ENCODE results near the gene JAG1.

JAG1 gene

GRCh38 chr20:10668677-10669368 lies 5.0 kb downstream of the JAG1 start:
- no peak for DNase-seq

- no peak for DNase-seq
These were observed 6.1 kb downstream of the JAG1 start for GRCh38 chr20:10667560-10668167.

GRCh38 chr20:10667077-10667401 lies 6.8 kb downstream of the JAG1 start:
- DNase-seq: peak in 22 of 56 donors; percentile 13 to 59 (median 26)

- DNase-seq: no peak
These were observed 7.3 kb downstream of the JAG1 start for GRCh38 chr20:10666221-10667076.

- no peak for DNase-seq
These were observed 8.0 kb downstream of the JAG1 start for GRCh38 chr20:10665791-10666190.

GRCh38 chr20:10665027-10665561 lies 8.7 kb downstream of the JAG1 start:
- no peak for DNase-seq

GRCh38 chr20:10663756-10664155 lies 10.0 kb downstream of the JAG1 start:
- no peak for DNase-seq

GRCh38 chr20:10662661-10663458 lies 10.9 kb downstream of the JAG1 start:
- peak in 1 of 56 donors; percentile 19 for DNase-seq

GRCh38 chr20:10662151-10662550 lies 11.6 kb downstream of the JAG1 start:
- DNase-seq: no peak

GRCh38 chr20:10661261-10661660 lies 12.5 kb downstream of the JAG1 start:
- DNase-seq: no peak

- no peak for DNase-seq
These were observed 13.1 kb downstream of the JAG1 start for GRCh38 chr20:10660661-10661060.

GRCh38 chr20:10659651-10660601 lies 13.9 kb downstream of the JAG1 start:
- no peak for DNase-seq

GRCh38 chr20:10658876-10659632 lies 14.7 kb downstream of the JAG1 start:
- DNase-seq: no peak

- DNase-seq: no peak
These were observed 15.6 kb downstream of the JAG1 start for GRCh38 chr20:10658051-10658823.

GRCh38 chr20:10657453-10657852 lies 16.3 kb downstream of the JAG1 start:
- DNase-seq: no peak

- DNase-seq: no peak
These were observed 17.8 kb downstream of the JAG1 start for GRCh38 chr20:10655720-10656669.

- DNase-seq: peak in 1 of 56 donors; percentile 14
These were observed 19.2 kb downstream of the JAG1 start for GRCh38 chr20:10654630-10655029.
